Measurements from ENCODE around the gene DRG2.

Gene DRG2

GRCh38 chr17:18043491-18043890 lies 44.3 kb upstream of the DRG2 start:
- no peak for DNase-seq (ENCODE audit: low spot score)
- Histone ChIP-seq H3K4me3 (ENCODE audit: low read length in 2 of 2) (no peak overlapping the region), H3K9ac (ENCODE audit: low read depth, low read length, poor library complexity) (no peak overlapping the region), H4K8ac (ENCODE audit: low read depth, low read length) (no peak overlapping the region), H2AFZ (ENCODE audit: low read length) (no peak overlapping the region), H3K9me3 (replicated peaks in 1 of 2; ENCODE audit: control insufficient read depth in 2 of 2, insufficient read depth in 1 of 2, low read depth in 1 of 2, low read length in 2 of 2) (no peaks in the 10 kb centered on the region), H3K4ac (ENCODE audit: low read length) (no peak overlapping the region), H3K79me1 (ENCODE audit: low read depth, low read length) (peaks cover 2% of the 10 kb centered on the region), H3K4me2 (ENCODE audit: insufficient read depth, low read length, poor library complexity, severe bottlenecking) (no peak overlapping the region), H3K36me3 (replicated peaks in 1 of 2; ENCODE audit: control insufficient read depth in 2 of 2, insufficient read depth in 2 of 2, low read length in 2 of 2) (peaks cover 9 to 23% of the 10 kb centered on the region in 2 donors), H3K27me3 (ENCODE audit: control insufficient read depth in 3 of 3, insufficient read depth in 3 of 3, low read depth in 1 of 3, low read length in 3 of 3) (peaks cover 0 to 2% (median 0%) of the 10 kb centered on the region in 3 experiments), H4K91ac (ENCODE audit: low read depth, low read length, poor library complexity) (no peak overlapping the region), H3K23ac (ENCODE audit: low read depth, low read length, poor library complexity) (no peak overlapping the region), H3K18ac (ENCODE audit: low read length) (no peak overlapping the region), H3K27ac (replicated peaks; ENCODE audit: low read length) (no peak overlapping the region), H2AK5ac (ENCODE audit: low read depth, low read length) (no peak overlapping the region), H2BK5ac (ENCODE audit: low read length) (no peak overlapping the region), H3K4me1 (ENCODE audit: control insufficient read depth in 2 of 2, insufficient read depth in 1 of 2, low read depth in 1 of 2, low read length in 2 of 2) (peaks cover 9 to 14% of the 10 kb centered on the region in 2 donors), H2BK120ac (ENCODE audit: low read depth, low read length) (no peak overlapping the region), H2BK15ac (ENCODE audit: low read length) (no peak overlapping the region), H2BK12ac (ENCODE audit: low read length) (no peak overlapping the region), H3K14ac (ENCODE audit: low read length) (no peak overlapping the region)
- WGBS, 2 donors (ENCODE audit: extremely low coverage in 2 of 2, insufficient read length in 2 of 2, insufficient replicate concordance in 1 of 2), result no CpG with 5 or more reads among the region's 1 CpG

- no peaks in the 10 kb centered on the region for H3K9me3 ChIP-seq (replicated peaks in 1 of 2; ENCODE audit: control insufficient read depth in 2 of 2, insufficient read depth in 1 of 2, low read depth in 1 of 2, low read length in 2 of 2)
- no peak overlapping the region for H2AK5ac ChIP-seq (ENCODE audit: low read depth, low read length)
- H3K27ac ChIP-seq (replicated peaks; ENCODE audit: low read length), result no peak overlapping the region
- no peak overlapping the region for H2AFZ ChIP-seq (ENCODE audit: low read length)
- no peak overlapping the region for H3K23ac ChIP-seq (ENCODE audit: low read depth, low read length, poor library complexity)
- H3K14ac ChIP-seq (ENCODE audit: low read length), result no peak overlapping the region
- H3K79me1 ChIP-seq (ENCODE audit: low read depth, low read length), result peaks cover 1% of the 10 kb centered on the region
- no peak overlapping the region for H2BK120ac ChIP-seq (ENCODE audit: low read depth, low read length)
- no peak for DNase-seq (ENCODE audit: low spot score)
- no peak overlapping the region for H3K4me3 ChIP-seq (ENCODE audit: low read length in 2 of 2)
- H3K4me2 ChIP-seq (ENCODE audit: insufficient read depth, low read length, poor library complexity, severe bottlenecking), result no peak overlapping the region
- no peak overlapping the region for H4K8ac ChIP-seq (ENCODE audit: low read depth, low read length)
- H3K4me1 ChIP-seq (ENCODE audit: control insufficient read depth in 2 of 2, insufficient read depth in 1 of 2, low read depth in 1 of 2, low read length in 2 of 2), result peaks cover 9 to 13% of the 10 kb centered on the region in 2 donors
- peaks cover 9 to 27% of the 10 kb centered on the region in 2 donors for H3K36me3 ChIP-seq (replicated peaks in 1 of 2; ENCODE audit: control insufficient read depth in 2 of 2, insufficient read depth in 2 of 2, low read length in 2 of 2)
- H3K9ac ChIP-seq (ENCODE audit: low read depth, low read length, poor library complexity), result no peak overlapping the region
- H2BK12ac ChIP-seq (ENCODE audit: low read length), result no peak overlapping the region
- WGBS, 2 donors (ENCODE audit: extremely low coverage in 2 of 2, insufficient read length in 2 of 2, insufficient replicate concordance in 1 of 2), result no CpG with 5 or more reads among the region's 3 CpGs
- H2BK15ac ChIP-seq (ENCODE audit: low read length), result no peak overlapping the region
- H3K27me3 ChIP-seq (ENCODE audit: control insufficient read depth in 3 of 3, insufficient read depth in 3 of 3, low read depth in 1 of 3, low read length in 3 of 3), result no peaks in the 10 kb centered on the region
- no peak overlapping the region for H2BK5ac ChIP-seq (ENCODE audit: low read length)
- no peak overlapping the region for H3K18ac ChIP-seq (ENCODE audit: low read length)
- H3K4ac ChIP-seq (ENCODE audit: low read length), result no peak overlapping the region
- H4K91ac ChIP-seq (ENCODE audit: low read depth, low read length, poor library complexity), result no peak overlapping the region
These were observed 43.1 kb upstream of the DRG2 start for GRCh38 chr17:18044609-18045008.

GRCh38 chr17:18045691-18046350 lies 41.9 kb upstream of the DRG2 start:
- Histone ChIP-seq H3K14ac (ENCODE audit: low read length) (no peak overlapping the region), H3K9ac (ENCODE audit: low read depth, low read length, poor library complexity) (no peak overlapping the region), H2BK120ac (ENCODE audit: low read depth, low read length) (no peak overlapping the region), H3K9me3 (replicated peaks in 1 of 2; ENCODE audit: control insufficient read depth in 2 of 2, insufficient read depth in 1 of 2, low read depth in 1 of 2, low read length in 2 of 2) (no peaks in the 10 kb centered on the region), H3K4me2 (ENCODE audit: insufficient read depth, low read length, poor library complexity, severe bottlenecking) (no peak overlapping the region), H3K23ac (ENCODE audit: low read depth, low read length, poor library complexity) (no peak overlapping the region), H2AK5ac (ENCODE audit: low read depth, low read length) (no peak overlapping the region), H3K27ac (replicated peaks; ENCODE audit: low read length) (no peak overlapping the region), H2AFZ (ENCODE audit: low read length) (no peak overlapping the region), H3K27me3 (ENCODE audit: control insufficient read depth in 3 of 3, insufficient read depth in 3 of 3, low read depth in 1 of 3, low read length in 3 of 3) (no peaks in the 10 kb centered on the region), H3K79me1 (ENCODE audit: low read depth, low read length) (no peaks in the 10 kb centered on the region), H2BK12ac (ENCODE audit: low read length) (no peak overlapping the region), H3K4ac (ENCODE audit: low read length) (no peak overlapping the region), H3K4me3 (ENCODE audit: low read length in 2 of 2) (no peak overlapping the region), H2BK15ac (ENCODE audit: low read length) (no peak overlapping the region), H3K36me3 (replicated peaks in 1 of 2; ENCODE audit: control insufficient read depth in 2 of 2, insufficient read depth in 2 of 2, low read length in 2 of 2) (peaks cover 9 to 29% of the 10 kb centered on the region in 2 donors), H2BK5ac (ENCODE audit: low read length) (no peak overlapping the region), H3K18ac (ENCODE audit: low read length) (no peak overlapping the region), H3K4me1 (ENCODE audit: control insufficient read depth in 2 of 2, insufficient read depth in 1 of 2, low read depth in 1 of 2, low read length in 2 of 2) (peaks cover 2 to 5% of the 10 kb centered on the region in 2 donors), H4K91ac (ENCODE audit: low read depth, low read length, poor library complexity) (no peak overlapping the region), H4K8ac (ENCODE audit: low read depth, low read length) (no peak overlapping the region)
- no peak for DNase-seq (ENCODE audit: low spot score)
- WGBS, 2 donors (ENCODE audit: extremely low coverage in 2 of 2, insufficient read length in 2 of 2, insufficient replicate concordance in 1 of 2), result no CpG with 5 or more reads among the region's 3 CpGs

GRCh38 chr17:18055597-18055996 lies 32.2 kb upstream of the DRG2 start:
- Histone ChIP-seq H3K27ac (replicated peaks; ENCODE audit: low read length) (no peak overlapping the region), H3K4me2 (ENCODE audit: insufficient read depth, low read length, poor library complexity, severe bottlenecking) (no peak overlapping the region), H3K36me3 (replicated peaks in 1 of 2; ENCODE audit: control insufficient read depth in 2 of 2, insufficient read depth in 2 of 2, low read length in 2 of 2) (peaks cover 15 to 58% of the 10 kb centered on the region in 2 donors), H2BK12ac (ENCODE audit: low read length) (no peak overlapping the region), H3K23ac (ENCODE audit: low read depth, low read length, poor library complexity) (no peak overlapping the region), H3K14ac (ENCODE audit: low read length) (no peak overlapping the region), H3K27me3 (ENCODE audit: control insufficient read depth in 3 of 3, insufficient read depth in 3 of 3, low read depth in 1 of 3, low read length in 3 of 3) (no peaks in the 10 kb centered on the region), H3K18ac (ENCODE audit: low read length) (no peak overlapping the region), H2BK120ac (ENCODE audit: low read depth, low read length) (no peak overlapping the region), H3K4me1 (ENCODE audit: control insufficient read depth in 2 of 2, insufficient read depth in 1 of 2, low read depth in 1 of 2, low read length in 2 of 2) (no peaks in the 10 kb centered on the region), H3K9ac (ENCODE audit: low read depth, low read length, poor library complexity) (no peak overlapping the region), H3K4ac (ENCODE audit: low read length) (no peak overlapping the region), H2AFZ (ENCODE audit: low read length) (no peak overlapping the region), H2BK15ac (ENCODE audit: low read length) (no peak overlapping the region), H3K9me3 (replicated peaks in 1 of 2; ENCODE audit: control insufficient read depth in 2 of 2, insufficient read depth in 1 of 2, low read depth in 1 of 2, low read length in 2 of 2) (no peaks in the 10 kb centered on the region), H2AK5ac (ENCODE audit: low read depth, low read length) (no peak overlapping the region), H4K8ac (ENCODE audit: low read depth, low read length) (no peak overlapping the region), H2BK5ac (ENCODE audit: low read length) (no peak overlapping the region), H3K79me1 (ENCODE audit: low read depth, low read length) (no peaks in the 10 kb centered on the region), H4K91ac (ENCODE audit: low read depth, low read length, poor library complexity) (no peak overlapping the region), H3K4me3 (ENCODE audit: low read length in 2 of 2) (no peak overlapping the region)
- no CpG with 5 or more reads among the region's 6 CpGs for WGBS, 2 donors (ENCODE audit: extremely low coverage in 2 of 2, insufficient read length in 2 of 2, insufficient replicate concordance in 1 of 2)
- no peak for DNase-seq (ENCODE audit: low spot score)

Data from neuronal stem cell (in vitro differentiated cells).